CD14-positive monocyte (primary cell): ENCODE results near the gene MLLT10. TPM values are rescaled to one million over a fixed set of nuclear protein-coding genes. Genes with fewer than 3 reads are reported as not detected.
A peak's percentile ranks its signal among the peaks of the same experiment; 100 is the strongest.

Source experiments
- DNase-seq, 3 donors: peaks; one replicate each; pipeline ENCODE4 v3.0.0-alpha.2; 2011 to 2022
- H2AFZ ChIP-seq: 2 replicates; pipeline ENCODE4 v1.6.0; 2012; ENCODE audit warnings: mild to moderate bottlenecking, low read depth, low read length, inconsistent platforms; ENCODE audit not compliant: insufficient read depth, poor library complexity, severe bottlenecking
- H3K27ac ChIP-seq, 2 donors: 1 replicate in 1 of 2; 2 replicates in 1 of 2; pipeline ENCODE4 v1.5.1; 2012 to 2013; ENCODE audit warnings: low read length in 2 of 2, control low read depth in 1 of 2, inconsistent platforms in 1 of 2, low read depth in 1 of 2, mild to moderate bottlenecking in 1 of 2
- H3K27me3 ChIP-seq, 2 donors: one replicate each; pipeline versions ENCODE4 v1.6.0 to v1.6.1; 2011 to 2013; ENCODE audit warnings: low read length in 2 of 2; ENCODE audit not compliant: control insufficient read depth in 2 of 2, insufficient read depth in 2 of 2
- H3K36me3 ChIP-seq, 2 donors: replicated peaks in 1 of 2; 1 replicate in 1 of 2; 2 replicates in 1 of 2; pipeline versions ENCODE4 v1.5.1 to v1.6.1; 2012 to 2013; ENCODE audit warnings: low read length in 2 of 2, control low read depth in 1 of 2, inconsistent platforms in 1 of 2, mild to moderate bottlenecking in 1 of 2; ENCODE audit not compliant: insufficient read depth in 2 of 2, control insufficient read depth in 1 of 2
- H3K4me1 ChIP-seq, 2 donors: 1 replicate in 1 of 2; 2 replicates in 1 of 2; pipeline versions ENCODE4 v1.5.1 to v1.6.1; 2012 to 2013; ENCODE audit warnings: low read length in 2 of 2, control low read depth in 1 of 2, inconsistent platforms in 1 of 2, mild to moderate bottlenecking in 1 of 2, moderate library complexity in 1 of 2; ENCODE audit not compliant: insufficient read depth in 2 of 2, control insufficient read depth in 1 of 2
- H3K4me2 ChIP-seq: replicated peaks from 2 replicates; pipeline ENCODE3; 2012; ENCODE audit warnings: low read length, moderate library complexity, mild to moderate bottlenecking; ENCODE audit not compliant: poor library complexity, severe bottlenecking; ENCODE audit errors: extremely low read depth
- H3K4me3 ChIP-seq, 3 experiments: fragments of 200-600 bp in 1 of 3; sonication (generic) in 1 of 3; replicated peaks in 1 of 3; 1 replicate in 2 of 3; 2 replicates in 1 of 3; pipeline ENCODE4 v1.5.1; 2011 to 2013; ENCODE audit warnings: low read length in 3 of 3, mild to moderate bottlenecking in 3 of 3, control low read depth in 2 of 3, low read depth in 2 of 3, inconsistent platforms in 1 of 3, moderate library complexity in 1 of 3
- H3K79me2 ChIP-seq: 2 replicates; pipeline ENCODE4 v1.6.0; 2012; ENCODE audit warnings: mild to moderate bottlenecking, control low read depth, inconsistent platforms, low read length, moderate library complexity; ENCODE audit not compliant: insufficient read depth
- H3K9ac ChIP-seq: 2 replicates; pipeline ENCODE4 v1.6.0; 2017; ENCODE audit warnings: low read length, mild to moderate bottlenecking; ENCODE audit not compliant: insufficient read depth, poor library complexity, severe bottlenecking
- H3K9me3 ChIP-seq, 2 donors: replicated peaks in 1 of 2; 1 replicate in 1 of 2; 2 replicates in 1 of 2; pipeline versions ENCODE4 v1.5.1 to v1.6.1; 2012 to 2013; ENCODE audit warnings: low read length in 2 of 2, control low read depth in 1 of 2; ENCODE audit not compliant: control insufficient read depth in 1 of 2, insufficient read depth in 1 of 2
- H4K20me1 ChIP-seq: 2 replicates; pipeline ENCODE4 v1.6.0; 2012; ENCODE audit warnings: mild to moderate bottlenecking, low read length, control low read depth, moderate library complexity; ENCODE audit not compliant: insufficient read depth
- H3K27ac Mint-ChIP-seq, 7 donors: one replicate each; pipeline ENCODE4 v1.8.0; 2020; ENCODE audit warnings: mild to moderate bottlenecking in 7 of 7, mixed read lengths in 7 of 7, moderate library complexity in 6 of 7, inconsistent platforms in 2 of 7
- H3K27me3 Mint-ChIP-seq, 3 donors: one replicate each; pipeline ENCODE4 v1.8.0; 2021 to 2022; ENCODE audit warnings: low read depth in 3 of 3, mild to moderate bottlenecking in 3 of 3, mixed read lengths in 3 of 3, moderate library complexity in 3 of 3, inconsistent platforms in 1 of 3
- H3K36me3 Mint-ChIP-seq, 2 donors: one replicate each; pipeline ENCODE4 v1.8.0; 2020; ENCODE audit warnings: mixed read lengths in 2 of 2, inconsistent platforms in 1 of 2, mild to moderate bottlenecking in 1 of 2
- H3K4me1 Mint-ChIP-seq: one replicate; pipeline ENCODE4 v1.8.0; 2020; ENCODE audit warnings: mild to moderate bottlenecking, mixed read lengths
- H3K4me3 Mint-ChIP-seq, 2 donors: one replicate each; pipeline ENCODE4 v1.8.0; 2020; ENCODE audit warnings: mild to moderate bottlenecking in 2 of 2, mixed read lengths in 2 of 2, moderate library complexity in 1 of 2
- H3K9me3 Mint-ChIP-seq, 7 donors: one replicate each; pipeline ENCODE4 v1.8.0; 2020 to 2022; ENCODE audit warnings: mixed read lengths in 7 of 7, mild to moderate bottlenecking in 6 of 7, moderate library complexity in 6 of 7, inconsistent platforms in 2 of 7
- WGBS: methylation state at CpG from one replicate; pipeline ENCODE4 v1.1.5; 2013; ENCODE audit warnings: missing lambda C conversion rate; ENCODE audit not compliant: insufficient coverage; 5-methylcytosine and 5-hydroxymethylcytosine counted together
- intact Hi-C, 2 donors: fragments of 100-400 bp; cut with micrococcal nuclease; formaldehyde crosslinking; loops; one replicate each; pipeline versions ENCODE4 v1.15.0 to v1.15.1; 2023
- polyA plus RNA-seq, 3 donors: library from polyadenylated mRNA; depleted of rRNA in 1 of 3; unstranded in 2 of 3; stranded (reverse) in 1 of 3; fragments of 300-500 nt in 2 of 3; fragments of >200 nt in 1 of 3; fragmentation: Illumina TruSeq in 2 of 3; gene quantifications; 1 replicate in 2 of 3; 2 replicates in 1 of 3; pipeline ENCODE4 v1.2.3, GENCODE V29; 2012 to 2021
- TF ChIP-seq, protein P1 (sequence below): fragments of 200-600 bp; IDR thresholded peaks from one replicate; pipeline ENCODE4 v1.8.0; 2022; ENCODE audit warnings: antibody characterized with exemption, mild to moderate bottlenecking

The MLLT10 gene
- polyA plus RNA-seq, 3 donors, result 4.9 to 39.1 (median 7.5) TPM

DNA sequence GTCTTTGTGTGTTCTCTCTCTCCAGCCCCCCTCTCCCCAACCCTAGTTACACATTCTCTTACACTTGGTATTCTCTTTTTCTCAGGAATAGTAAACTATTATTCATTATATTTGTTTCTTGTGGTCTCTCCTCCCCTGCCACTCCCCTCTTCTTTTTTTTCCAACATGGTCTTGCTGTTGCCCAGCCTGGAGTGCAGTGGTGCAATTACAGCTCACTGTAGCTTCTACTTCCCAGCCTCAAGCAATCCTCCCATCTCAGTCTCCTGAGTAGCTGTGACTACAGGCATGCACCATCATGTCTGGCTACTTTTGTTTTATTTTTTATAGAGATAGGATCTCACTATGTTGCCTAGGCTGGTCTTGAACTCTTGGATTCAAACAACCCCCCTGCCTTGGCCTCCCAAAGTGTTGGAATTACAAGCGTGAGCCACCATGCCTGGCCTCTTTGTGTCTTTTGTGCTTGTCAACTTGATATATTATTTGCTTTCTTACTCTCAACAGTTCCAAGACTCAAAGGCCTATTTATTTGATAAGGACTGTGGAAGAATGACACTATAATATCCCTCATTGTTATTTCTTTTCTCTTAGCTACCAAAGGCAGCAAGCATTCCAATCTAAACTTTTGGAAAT is 66.9 kb downstream of the MLLT10 start:
- Histone ChIP-seq H3K4me1 (no peaks in the 10 kb centered on the region), H3K36me3 (peaks cover 8 to 46% of the 10 kb centered on the region in 2 donors), H3K4me3 (no peak overlapping the region), H3K27me3 (no peaks in the 10 kb centered on the region), H3K79me2 (peaks cover 63% of the 10 kb centered on the region), H3K9me3 (no peaks in the 10 kb centered on the region), H3K27ac (no peak overlapping the region), H3K9ac (no peak overlapping the region), H2AFZ (no peak overlapping the region), H3K4me2 (no peak overlapping the region), H4K20me1 (peaks cover 38% of the 10 kb centered on the region)
- no peak for DNase-seq
- intact Hi-C loops, result no loop called here
- TF ChIP-seq, protein P1, sequence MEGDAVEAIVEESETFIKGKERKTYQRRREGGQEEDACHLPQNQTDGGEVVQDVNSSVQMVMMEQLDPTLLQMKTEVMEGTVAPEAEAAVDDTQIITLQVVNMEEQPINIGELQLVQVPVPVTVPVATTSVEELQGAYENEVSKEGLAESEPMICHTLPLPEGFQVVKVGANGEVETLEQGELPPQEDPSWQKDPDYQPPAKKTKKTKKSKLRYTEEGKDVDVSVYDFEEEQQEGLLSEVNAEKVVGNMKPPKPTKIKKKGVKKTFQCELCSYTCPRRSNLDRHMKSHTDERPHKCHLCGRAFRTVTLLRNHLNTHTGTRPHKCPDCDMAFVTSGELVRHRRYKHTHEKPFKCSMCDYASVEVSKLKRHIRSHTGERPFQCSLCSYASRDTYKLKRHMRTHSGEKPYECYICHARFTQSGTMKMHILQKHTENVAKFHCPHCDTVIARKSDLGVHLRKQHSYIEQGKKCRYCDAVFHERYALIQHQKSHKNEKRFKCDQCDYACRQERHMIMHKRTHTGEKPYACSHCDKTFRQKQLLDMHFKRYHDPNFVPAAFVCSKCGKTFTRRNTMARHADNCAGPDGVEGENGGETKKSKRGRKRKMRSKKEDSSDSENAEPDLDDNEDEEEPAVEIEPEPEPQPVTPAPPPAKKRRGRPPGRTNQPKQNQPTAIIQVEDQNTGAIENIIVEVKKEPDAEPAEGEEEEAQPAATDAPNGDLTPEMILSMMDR, result no peak
- Mint-ChIP-seq H3K27ac (peak overlapping the region in 4 of 7 donors; percentile 30 to 71 (median 34)), H3K4me1 (no peaks in the 10 kb centered on the region), H3K9me3 (peaks cover 0 to 2% (median 0%) of the 10 kb centered on the region in 7 donors), H3K36me3 (peaks cover 31 to 61% of the 10 kb centered on the region in 2 donors), H3K27me3 (no peaks in the 10 kb centered on the region), H3K4me3 (no peak overlapping the region)
- no CpG with 5 or more reads among the region's 1 CpG for WGBS

DNA sequence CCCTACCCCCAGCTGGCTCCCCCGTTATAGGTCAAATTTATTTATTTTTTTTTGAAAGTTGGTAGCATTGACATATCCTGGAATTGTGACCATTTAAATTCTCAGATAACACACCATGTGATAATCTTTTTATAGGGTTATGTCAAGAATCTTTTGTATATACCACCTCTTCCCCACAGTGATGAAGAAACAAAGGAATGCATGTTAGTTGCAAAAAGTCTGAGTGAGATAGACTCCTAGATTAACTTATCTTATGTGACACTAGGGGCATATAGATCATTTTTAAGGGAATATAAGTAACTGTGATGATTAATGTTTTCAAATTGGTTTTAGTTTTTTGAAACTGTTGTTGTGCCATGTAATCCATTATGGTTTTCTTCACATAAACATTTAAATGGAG is 68.3 kb downstream of the MLLT10 start:
- peaks cover 19 to 54% of the 10 kb centered on the region in 2 donors for H3K36me3 ChIP-seq
- Mint-ChIP-seq H3K27ac (peak overlapping the region in 1 of 7 donors; percentile 21), H3K4me1 (no peaks in the 10 kb centered on the region), H3K27me3 (no peaks in the 10 kb centered on the region), H3K4me3 (no peak overlapping the region), H3K36me3 (peaks cover 37 to 68% of the 10 kb centered on the region in 2 donors), H3K9me3 (peaks cover 0 to 2% (median 0%) of the 10 kb centered on the region in 7 donors)
- H3K4me3 ChIP-seq, result no peak overlapping the region
- peak overlapping the region in 1 of 2 donors; percentile 0 for H3K27ac ChIP-seq
- TF ChIP-seq, protein P1, result no peak
- peaks cover 60% of the 10 kb centered on the region for H3K79me2 ChIP-seq
- no CpG with 5 or more reads among the region's 1 CpG for WGBS
- intact Hi-C loops, result no loop called here
- no peak overlapping the region for H2AFZ ChIP-seq
- H3K4me2 ChIP-seq, result no peak overlapping the region
- peaks cover 38% of the 10 kb centered on the region for H4K20me1 ChIP-seq
- no peak for DNase-seq
- no peak overlapping the region for H3K9ac ChIP-seq
- H3K4me1 ChIP-seq, result no peaks in the 10 kb centered on the region
- H3K27me3 ChIP-seq, result no peaks in the 10 kb centered on the region
- no peaks in the 10 kb centered on the region for H3K9me3 ChIP-seq
